Erythroblast (primary cell): Measurements from ENCODE around the gene USP1.

ENCODE experiments used
- GATA1 ChIP-seq: IDR thresholded peaks from 2 replicates; pipeline ENCODE4 v1.6.1; 2011; ENCODE audit warnings: low read depth, mild to moderate bottlenecking, control low read depth, low read length, moderate library complexity
- POLR2A ChIP-seq: IDR thresholded peaks from 2 replicates; pipeline ENCODE4 v1.6.1; 2011; ENCODE audit warnings: mild to moderate bottlenecking, low read length

DNA sequence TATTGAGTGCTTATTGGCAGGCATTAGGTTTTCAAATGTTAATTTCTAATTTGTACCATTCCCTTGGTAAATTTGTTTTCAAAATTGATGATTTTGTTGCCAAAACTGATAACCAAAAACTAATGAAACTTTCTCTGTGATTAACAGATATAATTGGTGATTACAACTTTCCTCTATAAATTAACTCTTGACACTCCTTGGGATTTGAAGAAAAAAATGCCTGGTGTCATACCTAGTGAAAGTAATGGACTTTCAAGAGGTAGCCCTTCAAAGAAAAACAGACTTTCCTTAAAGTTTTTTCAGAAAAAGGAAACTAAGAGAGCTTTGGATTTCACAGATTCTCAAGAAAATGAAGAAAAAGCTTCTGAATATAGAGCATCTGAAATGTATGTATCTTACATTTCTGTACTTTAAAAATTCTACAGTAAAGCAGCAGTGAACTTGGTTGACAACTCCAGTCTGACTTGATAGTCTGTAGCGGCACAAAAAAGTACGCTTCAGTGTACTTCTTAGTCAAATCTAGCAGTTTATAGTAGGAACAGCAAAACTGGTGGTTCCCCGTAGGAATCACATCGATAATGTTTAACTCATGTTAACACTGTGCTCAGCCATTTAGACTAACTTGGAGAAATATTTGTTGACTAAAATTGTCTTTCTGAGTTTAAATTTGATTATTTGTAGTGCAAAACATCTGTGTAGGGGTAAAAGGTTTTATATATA lies 3.0 kb downstream of the USP1 start:
- TF ChIP-seq POLR2A (no peak), GATA1 (no peak)
